Measurements from ENCODE around the gene MELK. TPM values are rescaled to one million over a fixed set of nuclear protein-coding genes. Genes with fewer than 3 reads are reported as not detected.
"Not testable (repeated sequence)": the region's sequence is repeated elsewhere in the genome, so short reads cannot be mapped to it uniquely, and the experiment has no call there.

Gene MELK
- 10 to 100 TPM; 11.5 to 12.6 TPM for total RNA-seq
- polyA plus RNA-seq (ENCODE audit: insufficient read length in 2 of 2), result 10 to 100 TPM in 1 of 2 donors, 1 to 10 TPM in 1; 9.8 to 12.9 TPM
- long read RNA-seq, donor 1, partial matches to known transcripts, result 0 of 3 reads
- long read RNA-seq, donor 1, other reads (novel, unspliced or antisense), result 0 of 3 reads
- long read RNA-seq, donor 2, partial matches to known transcripts, result 0 of 1 reads
- long read RNA-seq, donor 2, other reads (novel, unspliced or antisense), result 0 of 1 reads
- long read RNA-seq, donor 3, result 0 reads
- long read RNA-seq, donor 4, partial matches to known transcripts, result 0 of 1 reads
- long read RNA-seq, donor 4, other reads (novel, unspliced or antisense), result 0 of 1 reads

DNA sequence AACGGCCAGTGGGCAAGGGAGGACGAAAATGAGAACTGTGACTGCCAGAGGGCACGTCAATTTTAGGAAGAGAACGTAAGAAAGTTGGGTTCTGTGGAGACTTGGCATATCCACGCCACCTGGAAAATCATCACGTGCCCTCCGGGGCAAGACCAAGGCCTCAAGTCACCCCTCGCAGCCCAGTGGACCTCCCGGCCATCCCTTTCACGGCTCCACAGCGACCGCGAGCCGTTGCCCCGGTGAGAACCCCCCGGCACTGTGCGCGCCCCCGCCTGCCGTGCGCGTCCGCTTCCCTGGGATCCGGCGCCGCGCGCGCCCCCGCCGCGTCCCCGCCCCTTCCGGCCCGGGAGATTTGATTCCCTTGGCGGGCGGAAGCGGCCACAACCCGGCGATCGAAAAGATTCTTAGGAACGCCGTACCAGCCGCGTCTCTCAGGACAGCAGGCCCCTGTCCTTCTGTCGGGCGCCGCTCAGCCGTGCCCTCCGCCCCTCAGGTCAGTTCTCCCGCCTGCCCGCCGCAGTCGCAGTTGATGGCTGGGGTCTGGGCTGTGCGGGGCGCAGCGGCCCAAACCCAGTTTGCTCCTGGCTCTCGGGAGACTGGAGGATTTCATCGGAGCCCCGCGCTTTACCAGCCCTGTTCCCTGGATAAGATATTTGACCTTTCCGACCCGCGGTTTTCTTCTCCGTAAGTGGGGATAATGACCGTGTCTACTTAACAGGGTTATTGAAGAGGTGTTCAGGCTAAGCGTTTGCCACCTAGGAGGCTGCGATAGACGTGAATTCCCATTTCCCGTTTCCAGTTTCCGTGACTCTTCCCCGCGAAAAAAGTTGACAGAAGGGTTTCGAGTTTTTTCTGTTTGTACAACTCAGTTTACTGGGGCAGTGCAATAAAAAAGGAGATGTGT is at the start of gene MELK:
MELK (plus strand) TSS at position 381 of the 904 bp plus-strand sequence. CDS start 8,787 bp downstream, outside the sequence.
- under 1% methylated on average over 68 of the region's 74 CpGs for WGBS (ENCODE audit: insufficient coverage)
- Histone ChIP-seq H3K9me3 (ENCODE audit: control insufficient read depth, insufficient read depth, low read length) (no peaks in the 10 kb centered on the region), H3K4me3 (ENCODE audit: low read depth, low read length) (peak within 1 kb of the TSS; percentile 82), H3K4me1 (ENCODE audit: control insufficient read depth, insufficient read depth, low read length) (peaks cover 17% of the 10 kb centered on the region), H3K36me3 (ENCODE audit: control insufficient read depth, insufficient read depth, low read length) (no peaks in the 10 kb centered on the region), H3K27me3 (ENCODE audit: control insufficient read depth, insufficient read depth, low read length) (no peaks in the 10 kb centered on the region), H3K27ac (ENCODE audit: low read depth, low read length) (peak within 1 kb of the TSS; percentile 64)
- DNase-seq (ENCODE audit: low read depth in 4 of 6, low spot score in 6 of 6), result peak; percentile 44 to 94 (median 71)

DNA sequence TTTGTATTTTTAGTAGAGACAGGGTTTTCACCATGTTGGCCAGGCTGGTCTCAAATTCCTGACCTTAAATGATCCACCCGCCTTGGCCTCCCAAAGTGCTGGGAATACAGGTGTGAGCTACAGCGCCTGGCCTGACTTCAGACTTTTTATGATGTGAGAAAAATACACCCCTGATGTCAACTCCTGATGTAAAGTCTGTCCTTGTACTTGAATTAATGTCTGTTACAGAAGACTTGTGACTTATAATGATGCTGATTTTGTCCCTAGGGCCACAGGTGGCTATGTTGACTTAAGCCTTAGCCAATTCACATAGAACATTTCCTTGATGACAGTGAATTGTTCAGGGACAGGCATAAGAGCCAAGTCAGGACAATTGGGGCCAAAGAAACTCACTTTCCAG is 42.5 kb upstream of the MELK start:
- no peak overlapping the region for H3K27ac ChIP-seq (ENCODE audit: low read depth, low read length)
- no peaks in the 10 kb centered on the region for H3K27me3 ChIP-seq (ENCODE audit: control insufficient read depth, insufficient read depth, low read length)
- H3K4me1 ChIP-seq (ENCODE audit: control insufficient read depth, insufficient read depth, low read length), result no peaks in the 10 kb centered on the region
- DNase-seq (ENCODE audit: low read depth in 4 of 6, low spot score in 6 of 6), result no peak
- 80% methylated on average over 1 of the region's 2 CpGs for WGBS (ENCODE audit: insufficient coverage)
- H3K4me3 ChIP-seq (ENCODE audit: low read depth, low read length), result no peak overlapping the region
- no peaks in the 10 kb centered on the region for H3K9me3 ChIP-seq (ENCODE audit: control insufficient read depth, insufficient read depth, low read length)
- no peaks in the 10 kb centered on the region for H3K36me3 ChIP-seq (ENCODE audit: control insufficient read depth, insufficient read depth, low read length)

DNA sequence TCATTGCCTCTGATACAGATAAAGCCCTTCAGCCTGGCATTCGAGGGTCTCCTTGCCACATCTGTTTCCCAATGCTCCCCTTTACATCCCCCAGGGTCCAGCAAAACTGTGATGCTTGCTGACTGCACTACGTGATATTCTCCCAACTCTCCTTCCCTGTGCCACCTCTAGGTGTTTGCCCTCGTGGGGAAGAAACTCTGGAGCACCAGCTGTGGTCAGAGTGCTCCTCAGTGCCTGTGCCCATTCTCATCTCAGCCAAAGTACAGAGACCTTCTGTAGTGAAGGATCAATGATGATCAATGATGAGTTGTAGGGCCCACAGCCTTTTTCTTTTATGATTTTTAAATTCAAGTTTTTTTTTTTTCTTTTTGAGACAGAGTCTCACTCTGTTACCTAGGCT is 40.3 kb upstream of the MELK start:
- H3K36me3 ChIP-seq (ENCODE audit: control insufficient read depth, insufficient read depth, low read length), result no peaks in the 10 kb centered on the region
- H3K27me3 ChIP-seq (ENCODE audit: control insufficient read depth, insufficient read depth, low read length), result no peaks in the 10 kb centered on the region
- H3K9me3 ChIP-seq (ENCODE audit: control insufficient read depth, insufficient read depth, low read length), result no peaks in the 10 kb centered on the region
- 79% methylated on average over 2 of the region's 3 CpGs for WGBS (ENCODE audit: insufficient coverage)
- no peak overlapping the region for H3K4me3 ChIP-seq (ENCODE audit: low read depth, low read length)
- H3K27ac ChIP-seq (ENCODE audit: low read depth, low read length), result no peak overlapping the region
- no peaks in the 10 kb centered on the region for H3K4me1 ChIP-seq (ENCODE audit: control insufficient read depth, insufficient read depth, low read length)
- DNase-seq (ENCODE audit: low read depth in 4 of 6, low spot score in 6 of 6), result no peak

DNA sequence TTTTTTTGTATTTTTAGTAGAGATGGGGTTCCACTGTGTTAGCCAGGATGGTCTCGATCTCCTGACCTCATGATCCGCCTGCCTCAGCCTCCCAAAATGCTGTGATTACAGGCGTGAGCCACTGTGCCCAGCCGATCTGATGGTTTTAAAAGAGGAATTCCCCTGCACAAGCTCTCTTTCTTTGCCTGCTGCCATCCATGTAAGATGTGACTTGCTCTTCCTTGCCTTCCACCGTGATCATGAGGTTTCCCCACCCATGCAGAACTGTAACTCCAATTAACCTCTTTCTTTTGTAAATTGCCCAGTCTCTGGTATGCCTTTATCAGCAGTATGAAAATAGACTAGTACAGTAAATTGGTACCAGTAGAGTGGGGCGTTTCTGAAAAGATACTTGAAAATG is 39.0 kb upstream of the MELK start:
- H3K4me1 ChIP-seq (ENCODE audit: control insufficient read depth, insufficient read depth, low read length), result not testable (repeated sequence)
- WGBS (ENCODE audit: insufficient coverage), result 98% methylated on average over 5 of the region's 6 CpGs

DNA sequence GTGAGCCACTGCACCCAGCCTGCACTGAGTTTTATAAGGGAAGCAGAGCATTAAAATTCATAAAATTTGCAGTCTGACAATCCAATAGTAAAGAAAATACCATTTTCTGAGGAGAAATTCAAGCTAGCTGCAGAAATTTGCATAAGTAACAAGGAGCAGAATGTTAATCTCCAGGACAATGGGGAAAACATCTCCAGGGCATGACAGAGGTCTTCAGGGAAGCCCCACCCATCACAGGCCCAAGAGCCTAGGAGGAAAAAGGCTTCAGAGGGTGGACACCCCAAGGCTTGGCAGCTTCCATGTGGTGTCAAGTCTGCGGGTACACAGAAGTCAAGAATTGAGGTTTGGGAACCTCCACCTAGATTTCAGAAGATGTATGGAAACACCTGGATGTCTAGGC is 37.6 kb upstream of the MELK start:
- 100% methylated on average over 1 of the region's 1 CpG for WGBS (ENCODE audit: insufficient coverage)
- Histone ChIP-seq H3K27ac (ENCODE audit: low read depth, low read length) (no peak overlapping the region), H3K4me3 (ENCODE audit: low read depth, low read length) (no peak overlapping the region), H3K36me3 (ENCODE audit: control insufficient read depth, insufficient read depth, low read length) (no peaks in the 10 kb centered on the region), H3K27me3 (ENCODE audit: control insufficient read depth, insufficient read depth, low read length) (no peaks in the 10 kb centered on the region), H3K9me3 (ENCODE audit: control insufficient read depth, insufficient read depth, low read length) (no peaks in the 10 kb centered on the region), H3K4me1 (ENCODE audit: control insufficient read depth, insufficient read depth, low read length) (no peaks in the 10 kb centered on the region)
- no peak for DNase-seq (ENCODE audit: low read depth in 4 of 6, low spot score in 6 of 6)

More for the DNA sequence above, 39.0 kb upstream of the MELK start:
- H3K36me3 ChIP-seq (ENCODE audit: control insufficient read depth, insufficient read depth, low read length); H3K27me3 ChIP-seq (ENCODE audit: control insufficient read depth, insufficient read depth, low read length); H3K9me3 ChIP-seq (ENCODE audit: control insufficient read depth, insufficient read depth, low read length); DNase-seq (ENCODE audit: low read depth in 4 of 6, low spot score in 6 of 6); H3K4me3 ChIP-seq (ENCODE audit: low read depth, low read length); H3K27ac ChIP-seq (ENCODE audit: low read depth, low read length): not testable (repeated sequence)

DNA sequence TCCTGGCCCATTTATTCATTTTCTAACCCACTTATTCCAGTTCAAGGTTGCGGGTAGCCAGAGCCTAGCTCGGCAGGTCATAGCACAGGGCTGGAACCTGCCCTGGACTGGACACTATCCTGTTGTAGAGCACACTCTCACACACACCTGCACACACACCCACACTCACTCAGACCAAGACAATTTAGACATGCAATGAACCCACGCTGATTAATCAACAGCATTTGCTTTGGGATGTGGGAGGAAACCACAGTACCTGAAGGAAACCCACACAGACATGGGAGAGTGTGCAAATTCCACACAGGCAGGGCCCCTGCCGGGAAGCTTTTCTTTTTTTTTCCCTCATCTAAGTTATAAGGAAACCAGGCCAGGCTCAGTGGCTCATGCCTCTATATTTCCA is 34.8 kb upstream of the MELK start:
- DNase-seq (ENCODE audit: low read depth in 4 of 6, low spot score in 6 of 6), result no peak
- WGBS (ENCODE audit: insufficient coverage), result 98% methylated on average over 3 of the region's 4 CpGs
- no peaks in the 10 kb centered on the region for H3K9me3 ChIP-seq (ENCODE audit: control insufficient read depth, insufficient read depth, low read length)
- no peaks in the 10 kb centered on the region for H3K27me3 ChIP-seq (ENCODE audit: control insufficient read depth, insufficient read depth, low read length)
- no peak overlapping the region for H3K27ac ChIP-seq (ENCODE audit: low read depth, low read length)
- H3K4me1 ChIP-seq (ENCODE audit: control insufficient read depth, insufficient read depth, low read length), result no peaks in the 10 kb centered on the region
- H3K36me3 ChIP-seq (ENCODE audit: control insufficient read depth, insufficient read depth, low read length), result no peaks in the 10 kb centered on the region
- H3K4me3 ChIP-seq (ENCODE audit: low read depth, low read length), result no peak overlapping the region

DNA sequence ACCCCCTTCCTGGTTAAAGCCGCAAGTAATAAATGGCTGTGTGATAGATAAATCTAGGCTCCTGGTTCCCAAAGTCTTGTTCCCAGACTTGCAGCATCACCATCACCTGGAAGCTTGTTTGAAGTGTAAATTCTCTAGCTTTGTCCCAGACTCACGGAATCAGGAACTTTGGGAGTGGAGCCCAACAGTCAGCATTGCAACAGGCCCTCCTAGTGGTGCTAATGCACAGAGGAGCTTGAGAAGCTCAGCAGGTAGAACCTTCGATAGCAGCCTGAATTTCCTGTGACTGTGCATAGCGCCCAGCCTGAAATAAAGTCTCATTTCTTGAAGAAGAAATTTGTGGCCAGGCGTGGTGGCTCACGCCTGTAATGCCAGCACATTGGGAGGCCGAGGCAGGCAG is 30.3 kb upstream of the MELK start:
- 87% methylated on average over 7 of the region's 7 CpGs for WGBS (ENCODE audit: insufficient coverage)
- H3K27ac ChIP-seq (ENCODE audit: low read depth, low read length), result no peak overlapping the region
- no peaks in the 10 kb centered on the region for H3K36me3 ChIP-seq (ENCODE audit: control insufficient read depth, insufficient read depth, low read length)
- H3K4me1 ChIP-seq (ENCODE audit: control insufficient read depth, insufficient read depth, low read length), result no peaks in the 10 kb centered on the region
- H3K9me3 ChIP-seq (ENCODE audit: control insufficient read depth, insufficient read depth, low read length), result no peaks in the 10 kb centered on the region
- H3K27me3 ChIP-seq (ENCODE audit: control insufficient read depth, insufficient read depth, low read length), result no peaks in the 10 kb centered on the region
- DNase-seq (ENCODE audit: low read depth in 4 of 6, low spot score in 6 of 6), result no peak
- no peak overlapping the region for H3K4me3 ChIP-seq (ENCODE audit: low read depth, low read length)

DNA sequence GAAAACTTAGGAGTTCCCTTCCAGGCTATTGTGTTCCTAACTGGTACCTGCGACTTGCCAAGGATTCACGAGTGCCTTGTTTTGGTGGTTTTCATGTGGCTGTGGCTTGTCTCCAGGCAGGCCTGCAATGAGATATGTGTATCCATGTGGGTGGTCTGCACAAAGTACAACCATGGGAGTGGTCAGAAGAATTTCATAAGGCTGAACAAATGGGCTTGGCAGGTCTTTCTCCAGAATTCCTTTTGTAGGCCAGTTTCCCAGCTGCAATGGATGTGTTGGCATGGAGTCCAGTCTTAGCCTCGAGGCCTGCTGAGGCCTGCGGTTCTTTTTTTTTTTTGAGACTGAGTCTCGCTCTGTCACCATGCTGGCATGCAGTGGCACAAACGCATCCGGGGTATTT is 28.8 kb upstream of the MELK start:
- Histone ChIP-seq H3K36me3 (ENCODE audit: control insufficient read depth, insufficient read depth, low read length) (no peaks in the 10 kb centered on the region), H3K9me3 (ENCODE audit: control insufficient read depth, insufficient read depth, low read length) (no peaks in the 10 kb centered on the region), H3K27me3 (ENCODE audit: control insufficient read depth, insufficient read depth, low read length) (no peaks in the 10 kb centered on the region), H3K27ac (ENCODE audit: low read depth, low read length) (peak overlapping the region; percentile 29), H3K4me3 (ENCODE audit: low read depth, low read length) (no peak overlapping the region), H3K4me1 (ENCODE audit: control insufficient read depth, insufficient read depth, low read length) (no peaks in the 10 kb centered on the region)
- peak in 4 of 6 donors; percentile 1 to 60 (median 36) for DNase-seq (ENCODE audit: low read depth in 4 of 6, low spot score in 6 of 6)
- WGBS (ENCODE audit: insufficient coverage), result 62% methylated on average over 4 of the region's 7 CpGs

DNA sequence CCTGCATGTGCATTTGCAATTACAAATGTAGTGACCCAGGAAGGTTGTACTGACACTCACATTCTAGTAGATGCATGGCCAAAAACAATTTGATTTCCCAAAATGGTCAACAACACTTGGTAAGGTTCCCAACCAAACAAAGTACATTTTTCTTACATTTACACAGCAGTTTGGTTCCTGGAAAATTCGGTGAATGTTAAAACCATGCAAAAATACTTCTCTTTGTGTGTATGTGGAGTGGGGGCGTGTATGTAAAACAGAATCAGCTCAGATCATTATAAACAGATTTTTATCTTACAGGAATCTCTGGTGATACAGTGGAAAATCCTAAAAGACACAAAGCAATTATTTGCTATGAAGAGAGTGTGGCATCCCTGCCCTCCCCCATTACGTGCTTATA is 25.1 kb upstream of the MELK start:
- no peak overlapping the region for H3K4me3 ChIP-seq (ENCODE audit: low read depth, low read length)
- WGBS (ENCODE audit: insufficient coverage), result no CpG with 5 or more reads among the region's 3 CpGs

More for the DNA sequence above, 25.1 kb upstream of the MELK start:
- Histone ChIP-seq H3K27me3 (ENCODE audit: control insufficient read depth, insufficient read depth, low read length) (no peaks in the 10 kb centered on the region), H3K4me1 (ENCODE audit: control insufficient read depth, insufficient read depth, low read length) (no peaks in the 10 kb centered on the region), H3K9me3 (ENCODE audit: control insufficient read depth, insufficient read depth, low read length) (no peaks in the 10 kb centered on the region), H3K36me3 (ENCODE audit: control insufficient read depth, insufficient read depth, low read length) (no peaks in the 10 kb centered on the region), H3K27ac (ENCODE audit: low read depth, low read length) (no peak overlapping the region)
- no peak for DNase-seq (ENCODE audit: low read depth in 4 of 6, low spot score in 6 of 6)
